Astrocyte (in vitro differentiated cells and primary cell): ENCODE measurements around the gene RPS6KL1.

Source experiments
- CTCF ChIP-seq: IDR thresholded peaks from 2 replicates; pipeline ENCODE4 v1.5.1; 2011; ENCODE audit warnings: low read depth, mild to moderate bottlenecking, inconsistent platforms, low read length, moderate library complexity; ENCODE audit not compliant: insufficient read depth
- EZH2 ChIP-seq: IDR thresholded peaks from 2 replicates; pipeline ENCODE4 v1.6.1; 2012; ENCODE audit warnings: mild to moderate bottlenecking, low read length, inconsistent platforms; ENCODE audit not compliant: insufficient read depth

GRCh38 chr14:74871819-74872218, 51.2 kb downstream of the RPS6KL1 start:
- TF ChIP-seq CTCF (no peak), EZH2 (no peak)
